HepG2 (cell line): Measurements from ENCODE around the gene VAV2. TPM values are rescaled to one million over a fixed set of nuclear protein-coding genes. Genes with fewer than 3 reads are reported as not detected.

Experiments used
- AKAP8 ChIP-seq: sonication (generic); formaldehyde crosslinking; IDR thresholded peaks from 2 replicates; pipeline ENCODE4 v1.5.1; 2020; ENCODE audit warnings: mild to moderate bottlenecking, missing genetic modification reagents
- ASH2L ChIP-seq: fragments of 300-600, 200-600 bp; sonication (generic); IDR thresholded peaks from 2 replicates; pipeline ENCODE4 v1.7.0; 2017; ENCODE audit warnings: low read depth, mild to moderate bottlenecking, moderate library complexity, mixed read lengths, low read length; ENCODE audit not compliant: insufficient read length
- BHLHE40 ChIP-seq: IDR thresholded peaks from 2 replicates; pipeline ENCODE4 v1.6.1; 2011; ENCODE audit warnings: low read length, improper control_type of control experiment
- CBFB ChIP-seq: sonication (generic); formaldehyde crosslinking; IDR thresholded peaks from 2 replicates; pipeline ENCODE4 v1.4.0; 2020; ENCODE audit warnings: missing genetic modification reagents
- CBX1 ChIP-seq: IDR thresholded peaks from one replicate; pipeline ENCODE4 v1.6.1; 2016; ENCODE audit warnings: antibody characterized with exemption, low read depth
- EEA1 ChIP-seq: sonication (generic); formaldehyde crosslinking; IDR thresholded peaks from 2 replicates; pipeline ENCODE4 v1.5.1; 2020; ENCODE audit warnings: mild to moderate bottlenecking, missing genetic modification reagents, borderline replicate concordance
- GATAD2A ChIP-seq: IDR thresholded peaks from 2 replicates; pipeline ENCODE4 v1.6.1; 2016
- GZF1 ChIP-seq: sonication (generic); formaldehyde crosslinking; IDR thresholded peaks from 2 replicates; pipeline ENCODE4 v1.5.1; 2020; ENCODE audit warnings: mild to moderate bottlenecking, missing genetic modification reagents
- JUNB ChIP-seq: sonication (generic); formaldehyde crosslinking; IDR thresholded peaks from 2 replicates; pipeline ENCODE4 v1.8.0; 2022; ENCODE audit warnings: missing genetic modification reagents, mild to moderate bottlenecking, borderline replicate concordance
- KLF13 ChIP-seq: sonication (generic); formaldehyde crosslinking; IDR thresholded peaks from 2 replicates; pipeline ENCODE4 v1.4.0; 2020; ENCODE audit warnings: mild to moderate bottlenecking, missing genetic modification reagents
- MAFK ChIP-seq, 2 experiments: IDR thresholded peaks in 1 of 2; conservative IDR thresholded peaks in 1 of 2; 2 replicates each; pipeline ENCODE4 v1.6.1; 2011; ENCODE audit warnings: improper control_type of control experiment in 2 of 2, low read length in 2 of 2
- MTA1 ChIP-seq: sonication (generic); formaldehyde crosslinking; IDR thresholded peaks from 2 replicates; pipeline ENCODE4 v1.4.0; 2020; ENCODE audit warnings: missing genetic modification reagents, mild to moderate bottlenecking, borderline replicate concordance
- NFE2L1 ChIP-seq: sonication (generic); formaldehyde crosslinking; IDR thresholded peaks from 2 replicates; pipeline ENCODE4 v1.4.0; 2020; ENCODE audit warnings: missing genetic modification reagents, mild to moderate bottlenecking, borderline replicate concordance
- PAF1 ChIP-seq: IDR thresholded peaks from 2 replicates; pipeline ENCODE4 v1.6.1; 2016; ENCODE audit warnings: missing genetic modification reagents, missing compliant biosample characterization
- SMC3 ChIP-seq: IDR thresholded peaks from 2 replicates; pipeline ENCODE4 v1.6.1; 2011; ENCODE audit warnings: low read length, improper control_type of control experiment
- SUZ12 ChIP-seq: fragments of 150-350 bp; IDR thresholded peaks from 2 replicates; pipeline ENCODE4 v1.6.1; 2014; ENCODE audit warnings: low read depth, low read length
- ZBTB7B ChIP-seq: sonication (generic); formaldehyde crosslinking; IDR thresholded peaks from 2 replicates; pipeline ENCODE4 v1.4.0; 2020; ENCODE audit warnings: missing genetic modification reagents
- ZKSCAN5 ChIP-seq: sonication (generic); formaldehyde crosslinking; IDR thresholded peaks from 2 replicates; pipeline ENCODE4 v1.5.1; 2020; ENCODE audit warnings: mild to moderate bottlenecking, missing genetic modification reagents
- ZNF317 ChIP-seq: sonication (generic); formaldehyde crosslinking; IDR thresholded peaks from 2 replicates; pipeline ENCODE4 v1.5.0; 2020; ENCODE audit warnings: mild to moderate bottlenecking, missing genetic modification reagents
- ZNF644 ChIP-seq: IDR thresholded peaks from 2 replicates; pipeline ENCODE4 v1.6.1; 2016; ENCODE audit warnings: low read depth
- polyA plus RNA-seq, 8 experiments: library from polyadenylated mRNA; depleted of rRNA in 3 of 8; stranded (reverse) in 7 of 8; unstranded in 1 of 8; fragments of >200 nt; fragmentation: Illumina TruSeq in 4 of 8; extraction: Trizol in 4 of 8; gene quantifications; 2 replicates each; pipeline versions ENCODE4 v1.2.1 to v1.2.3, GENCODE V29; 2011 to 2016; ENCODE audit warnings: low read depth in 4 of 8, missing spikeins in 1 of 8, mixed read lengths in 1 of 8; ENCODE audit not compliant: insufficient read depth in 1 of 8
- total RNA-seq, 5 experiments: library from RNA; depleted of rRNA; stranded (reverse); fragments of >200 nt; fragmentation: Illumina TruSeq; extraction: Trizol; gene quantifications; 2 replicates each; pipeline ENCODE4 v1.2.3, GENCODE V29; 2016; ENCODE audit warnings: low read depth in 1 of 5
- TF ChIP-seq, protein P1 (sequence below): sonication (generic); formaldehyde crosslinking; IDR thresholded peaks from 2 replicates; pipeline ENCODE4 v1.9.0; 2021; ENCODE audit warnings: missing genetic modification reagents, mild to moderate bottlenecking, borderline replicate concordance
- TF ChIP-seq, protein P2 (sequence below): sonication (generic); formaldehyde crosslinking; IDR thresholded peaks from 2 replicates; pipeline ENCODE4 v1.4.0; 2020; ENCODE audit warnings: missing genetic modification reagents, borderline replicate concordance
- TF ChIP-seq, protein P3 (sequence below): sonication (generic); formaldehyde crosslinking; IDR thresholded peaks from 2 replicates; pipeline ENCODE4 v1.5.0; 2020; ENCODE audit warnings: missing genetic modification reagents

The VAV2 gene
- total and polyA plus RNA-seq, 2 of the 13 experiments (the other 11 are each of a cell fraction or from before 2014, with no cell fraction given), result 22.5 to 22.9 TPM

DNA sequence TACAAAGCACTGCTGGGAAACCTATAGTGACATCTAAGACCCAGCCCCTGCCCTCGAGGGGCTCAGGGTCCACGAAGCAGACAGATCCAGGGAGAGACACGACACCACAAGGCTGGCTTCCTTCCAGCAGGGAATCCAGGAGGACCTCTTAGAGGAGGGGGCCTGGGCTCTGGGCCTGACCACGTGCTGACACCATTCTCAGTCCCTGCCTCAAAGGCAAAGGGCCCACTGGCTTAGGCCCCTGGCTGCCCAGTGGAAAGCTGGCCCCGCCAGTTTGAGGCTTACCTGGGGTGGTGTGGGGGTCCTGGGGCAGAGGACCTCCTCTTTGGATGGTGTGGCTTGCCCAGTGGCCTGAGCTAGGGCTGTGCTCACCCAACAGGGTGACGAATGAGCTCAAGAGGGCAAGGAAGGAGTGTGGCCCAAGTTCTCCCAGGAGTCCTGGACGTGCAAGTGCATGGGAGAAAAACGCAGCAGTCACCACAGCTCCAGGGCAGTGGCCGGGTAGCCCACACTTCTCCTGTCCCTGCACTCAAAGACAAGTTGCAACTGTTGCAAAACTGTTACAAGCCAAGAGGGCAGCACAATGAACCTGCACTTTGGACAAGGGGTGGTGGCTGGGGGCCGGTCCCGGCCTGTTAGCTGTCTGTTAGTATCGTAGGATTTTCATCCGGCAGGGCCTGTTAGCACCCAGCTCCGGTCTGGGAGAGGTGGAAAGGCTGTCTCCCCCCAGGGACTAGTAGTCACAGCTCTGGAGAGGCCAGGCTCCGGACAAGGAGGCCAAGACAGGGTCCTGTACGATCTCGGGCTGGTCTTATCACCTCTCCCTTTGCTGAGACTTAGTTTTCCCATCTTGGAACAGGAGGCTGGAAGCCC lies 252.5 kb downstream of the VAV2 start (continued):
- TF ChIP-seq SUZ12, result no peak
- peak; percentile 43 for TF ChIP-seq CBX1
- no peak for TF ChIP-seq EEA1 (CRISPR knock-in tag)
- TF ChIP-seq ZNF644, result peak; percentile 49; the same call in 1 of the 2 replicates
- TF ChIP-seq, protein P1, sequence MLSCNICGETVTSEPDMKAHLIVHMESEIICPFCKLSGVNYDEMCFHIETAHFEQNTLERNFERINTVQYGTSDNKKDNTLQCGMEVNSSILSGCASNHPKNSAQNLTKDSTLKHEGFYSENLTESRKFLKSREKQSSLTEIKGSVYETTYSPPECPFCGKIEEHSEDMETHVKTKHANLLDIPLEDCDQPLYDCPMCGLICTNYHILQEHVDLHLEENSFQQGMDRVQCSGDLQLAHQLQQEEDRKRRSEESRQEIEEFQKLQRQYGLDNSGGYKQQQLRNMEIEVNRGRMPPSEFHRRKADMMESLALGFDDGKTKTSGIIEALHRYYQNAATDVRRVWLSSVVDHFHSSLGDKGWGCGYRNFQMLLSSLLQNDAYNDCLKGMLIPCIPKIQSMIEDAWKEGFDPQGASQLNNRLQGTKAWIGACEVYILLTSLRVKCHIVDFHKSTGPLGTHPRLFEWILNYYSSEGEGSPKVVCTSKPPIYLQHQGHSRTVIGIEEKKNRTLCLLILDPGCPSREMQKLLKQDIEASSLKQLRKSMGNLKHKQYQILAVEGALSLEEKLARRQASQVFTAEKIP, result no peak
- peak; percentile 61; the same call in 1 of the 2 replicates for TF ChIP-seq NFE2L1 (CRISPR knock-in tag)
- 0 out of 2 replicates have a peak, but pooled peaks have one; percentile 16 for TF ChIP-seq ZKSCAN5 (CRISPR knock-in tag)
- TF ChIP-seq, protein P2, sequence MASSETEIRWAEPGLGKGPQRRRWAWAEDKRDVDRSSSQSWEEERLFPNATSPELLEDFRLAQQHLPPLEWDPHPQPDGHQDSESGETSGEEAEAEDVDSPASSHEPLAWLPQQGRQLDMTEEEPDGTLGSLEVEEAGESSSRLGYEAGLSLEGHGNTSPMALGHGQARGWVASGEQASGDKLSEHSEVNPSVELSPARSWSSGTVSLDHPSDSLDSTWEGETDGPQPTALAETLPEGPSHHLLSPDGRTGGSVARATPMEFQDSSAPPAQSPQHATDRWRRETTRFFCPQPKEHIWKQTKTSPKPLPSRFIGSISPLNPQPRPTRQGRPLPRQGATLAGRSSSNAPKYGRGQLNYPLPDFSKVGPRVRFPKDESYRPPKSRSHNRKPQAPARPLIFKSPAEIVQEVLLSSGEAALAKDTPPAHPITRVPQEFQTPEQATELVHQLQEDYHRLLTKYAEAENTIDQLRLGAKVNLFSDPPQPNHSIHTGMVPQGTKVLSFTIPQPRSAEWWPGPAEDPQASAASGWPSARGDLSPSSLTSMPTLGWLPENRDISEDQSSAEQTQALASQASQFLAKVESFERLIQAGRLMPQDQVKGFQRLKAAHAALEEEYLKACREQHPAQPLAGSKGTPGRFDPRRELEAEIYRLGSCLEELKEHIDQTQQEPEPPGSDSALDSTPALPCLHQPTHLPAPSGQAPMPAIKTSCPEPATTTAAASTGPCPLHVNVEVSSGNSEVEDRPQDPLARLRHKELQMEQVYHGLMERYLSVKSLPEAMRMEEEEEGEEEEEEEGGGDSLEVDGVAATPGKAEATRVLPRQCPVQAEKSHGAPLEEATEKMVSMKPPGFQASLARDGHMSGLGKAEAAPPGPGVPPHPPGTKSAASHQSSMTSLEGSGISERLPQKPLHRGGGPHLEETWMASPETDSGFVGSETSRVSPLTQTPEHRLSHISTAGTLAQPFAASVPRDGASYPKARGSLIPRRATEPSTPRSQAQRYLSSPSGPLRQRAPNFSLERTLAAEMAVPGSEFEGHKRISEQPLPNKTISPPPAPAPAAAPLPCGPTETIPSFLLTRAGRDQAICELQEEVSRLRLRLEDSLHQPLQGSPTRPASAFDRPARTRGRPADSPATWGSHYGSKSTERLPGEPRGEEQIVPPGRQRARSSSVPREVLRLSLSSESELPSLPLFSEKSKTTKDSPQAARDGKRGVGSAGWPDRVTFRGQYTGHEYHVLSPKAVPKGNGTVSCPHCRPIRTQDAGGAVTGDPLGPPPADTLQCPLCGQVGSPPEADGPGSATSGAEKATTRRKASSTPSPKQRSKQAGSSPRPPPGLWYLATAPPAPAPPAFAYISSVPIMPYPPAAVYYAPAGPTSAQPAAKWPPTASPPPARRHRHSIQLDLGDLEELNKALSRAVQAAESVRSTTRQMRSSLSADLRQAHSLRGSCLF (CRISPR knock-in tag), result no peak
- 0 out of 2 replicates have a peak, but pooled peaks have one; percentile 39 for TF ChIP-seq ZNF317
- peak; percentile 75; the same call in 1 of the 2 replicates for TF ChIP-seq AKAP8 (CRISPR knock-in tag)
- no peak for TF ChIP-seq PAF1 (CRISPR knock-in tag)
- TF ChIP-seq ASH2L, result peak; percentile 46
- TF ChIP-seq CBFB (CRISPR knock-in tag), result peak; percentile 29; the same call in 1 of the 2 replicates
- TF ChIP-seq GATAD2A (CRISPR knock-in tag), result peak; percentile 94
- TF ChIP-seq, protein P3, sequence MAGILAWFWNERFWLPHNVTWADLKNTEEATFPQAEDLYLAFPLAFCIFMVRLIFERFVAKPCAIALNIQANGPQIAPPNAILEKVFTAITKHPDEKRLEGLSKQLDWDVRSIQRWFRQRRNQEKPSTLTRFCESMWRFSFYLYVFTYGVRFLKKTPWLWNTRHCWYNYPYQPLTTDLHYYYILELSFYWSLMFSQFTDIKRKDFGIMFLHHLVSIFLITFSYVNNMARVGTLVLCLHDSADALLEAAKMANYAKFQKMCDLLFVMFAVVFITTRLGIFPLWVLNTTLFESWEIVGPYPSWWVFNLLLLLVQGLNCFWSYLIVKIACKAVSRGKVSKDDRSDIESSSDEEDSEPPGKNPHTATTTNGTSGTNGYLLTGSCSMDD, result no peak
- TF ChIP-seq ZBTB7B (CRISPR knock-in tag), result peak; percentile 94; the same call in 1 of the 2 replicates
- no peak for TF ChIP-seq GZF1 (CRISPR knock-in tag)
- TF ChIP-seq JUNB (CRISPR knock-in tag), result no peak
- TF ChIP-seq SMC3, result 0 out of 2 replicates have a peak, but pooled peaks have one; percentile 19
- peak; percentile 59 to 82 for TF ChIP-seq MAFK (conservative IDR thresholded peaks at IDR 0.05 in 1 of 2, IDR thresholded peaks at IDR 0.05 in 1 of 2; ENCODE audit: low read length in 2 of 2)
- peak; percentile 96 for TF ChIP-seq MTA1 (CRISPR knock-in tag)
- TF ChIP-seq BHLHE40, result no peak
- 0 out of 2 replicates have a peak, but pooled peaks have one; percentile 38 for TF ChIP-seq KLF13 (CRISPR knock-in tag)
